Right ventricle myocardium inferior (tissue), 1 donor: ENCODE results near the gene IL3RA. TPM values are rescaled to one million over a fixed set of nuclear protein-coding genes. Genes with fewer than 3 reads are reported as not detected.
"Not testable (repeated sequence)": the region's sequence is repeated elsewhere in the genome, so short reads cannot be mapped to it uniquely, and the experiment has no call there.

ENCODE experiments used
- ATAC-seq: fragments of 200-7000 bp; cut with Tn5 transposase; one replicate; pipeline ENCODE4 v1.9.1; 2020; ENCODE audit warnings: mild to moderate bottlenecking, moderate library complexity
- DNase-seq: peaks from one replicate; pipeline ENCODE4 v3.0.0; 2021; ENCODE audit errors: missing footprints
- intact Hi-C: fragments of 100-400 bp; cut with DNase I; formaldehyde crosslinking; loops from one replicate; pipeline ENCODE4 v1.11.0; 2022
- long read RNA-seq: library from polyadenylated mRNA; unstranded; transcript quantifications from one replicate; pipeline ENCODE4 v2.0.0, GENCODE V29; 2021
- total RNA-seq: library from RNA; stranded (reverse); fragmentation: NEBNext Ultra II Directional; extraction: Animal tissue kit (Norgen Biotek cat#: 25700); gene quantifications from one replicate; pipeline ENCODE4 v1.2.1, GENCODE V29; 2021
- donor health status: DM: no; HTN: yes; CAD: no; lungs with severe emphysema.

IL3RA gene
- total RNA-seq = 8.1 TPM
- long read RNA-seq, partial matches to known transcripts = 0 of 11 reads
- long read RNA-seq, other reads (novel, unspliced or antisense) = 6 of 11 reads

GRCh38 chrX:1336331-1336943 is at the start of gene IL3RA:
Gene IL3RA (plus strand): TSS chrX:1336785. CDS start chrX:1341766, 4,981 bp downstream.
- DNase-seq = peak; percentile 50
- intact Hi-C loops = no loop called here
- peak; percentile 45 for ATAC-seq

DNA sequence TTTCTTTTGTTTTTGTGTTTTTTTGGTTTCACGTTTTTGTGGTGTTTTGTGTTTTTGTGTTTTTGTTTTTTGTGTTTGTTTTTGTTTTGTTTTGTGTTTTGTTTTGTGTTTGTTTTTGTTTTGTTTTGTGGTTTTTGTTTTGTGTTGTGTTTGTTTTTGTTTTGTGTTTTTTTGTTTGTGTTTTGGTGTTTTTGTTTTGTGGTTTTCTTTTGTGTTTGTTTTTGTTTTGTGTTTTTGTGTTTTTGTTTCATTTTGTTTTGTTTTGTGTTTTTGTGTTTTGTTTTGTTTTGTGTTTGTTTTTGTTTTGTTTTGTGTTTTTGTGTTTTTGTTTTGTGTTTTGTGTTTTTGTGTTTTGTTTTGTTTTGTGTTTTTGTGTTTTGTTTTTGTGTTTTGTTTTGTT is 47.0 kb upstream of the IL3RA start:
- DNase-seq (no peak), ATAC-seq (no peak)
- intact Hi-C loops = no loop called here

- intact Hi-C loops = no loop called here
Measured at GRCh38 chrX:1291110-1291740, 45.4 kb upstream of the IL3RA start.

DNA sequence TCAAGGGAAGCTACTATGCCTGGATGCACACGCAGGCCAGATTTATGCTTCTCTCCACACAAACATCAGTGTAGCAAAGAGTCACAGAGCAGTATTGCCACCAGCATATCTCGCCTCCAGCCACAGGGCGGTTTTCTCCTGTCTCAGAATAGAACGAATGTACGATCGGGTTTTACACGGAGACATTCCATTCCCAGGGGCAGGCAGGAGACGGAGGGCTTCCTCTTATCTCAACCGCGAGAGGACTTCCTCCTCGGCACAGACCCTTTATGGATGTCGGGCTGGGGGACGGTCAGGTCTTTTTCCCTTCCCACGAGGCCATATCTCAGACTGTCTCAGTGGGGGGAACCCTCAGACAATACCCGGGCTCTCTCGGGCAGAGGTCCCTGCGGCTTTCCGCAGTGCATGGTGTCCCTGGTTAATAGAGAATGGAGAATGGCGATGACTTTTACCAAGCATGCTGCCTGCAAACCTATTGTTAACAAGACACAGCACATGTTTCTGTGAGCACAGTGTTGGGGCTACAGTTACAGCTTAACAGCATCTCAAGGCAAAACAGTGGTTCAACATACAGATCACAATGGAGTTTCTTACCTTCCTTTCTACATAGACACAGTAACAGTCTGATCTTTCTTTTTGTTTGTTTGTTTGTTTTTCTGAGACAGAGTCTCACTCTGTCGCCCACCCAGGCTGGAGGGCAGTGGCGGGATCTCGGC is 43.9 kb upstream of the IL3RA start:
- no peak for DNase-seq
- no peak for ATAC-seq
- intact Hi-C loops = no loop called here

More at GRCh38 chrX:1291110-1291740, 45.4 kb upstream of the IL3RA start:
- DNase-seq = no peak
- no peak for ATAC-seq

DNA sequence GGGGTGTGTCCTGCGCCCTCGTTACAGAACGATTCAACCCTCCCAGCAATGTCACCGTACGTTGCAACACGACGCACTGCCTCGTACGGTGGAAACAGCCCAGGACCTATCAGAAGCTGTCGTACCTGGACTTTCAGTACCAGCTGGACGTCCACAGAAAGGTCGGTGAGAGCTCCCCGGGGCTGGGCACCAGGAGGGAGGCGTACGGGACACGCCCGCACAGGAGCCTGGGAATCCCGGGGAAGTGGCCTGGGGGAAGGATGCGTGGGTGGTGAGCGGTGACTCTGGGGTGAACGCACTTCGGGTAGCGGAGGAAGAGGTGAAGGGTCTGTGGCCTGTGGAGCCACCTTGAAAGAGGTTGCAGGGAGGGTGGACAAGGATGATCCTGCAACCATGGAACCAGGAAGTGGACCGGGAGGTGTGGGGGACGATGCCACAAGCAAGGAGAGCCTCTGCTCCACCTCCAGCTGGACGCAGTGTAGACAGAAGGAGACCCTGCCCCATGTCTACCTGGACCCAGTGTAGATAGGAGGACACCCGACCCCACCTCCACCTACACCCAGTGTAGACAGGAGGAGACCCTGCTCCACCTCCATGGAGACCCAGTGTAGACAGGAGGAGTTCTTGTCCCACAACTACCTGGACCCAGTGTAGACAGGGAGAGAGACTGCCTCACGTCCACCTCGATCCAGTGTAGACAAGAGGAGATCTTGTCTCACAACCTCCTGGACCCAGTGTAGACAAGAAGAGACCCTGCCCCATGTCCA is 42.1 kb upstream of the IL3RA start:
- intact Hi-C loops = no loop called here
- no peak for DNase-seq
- peak; percentile 42 for ATAC-seq

DNA sequence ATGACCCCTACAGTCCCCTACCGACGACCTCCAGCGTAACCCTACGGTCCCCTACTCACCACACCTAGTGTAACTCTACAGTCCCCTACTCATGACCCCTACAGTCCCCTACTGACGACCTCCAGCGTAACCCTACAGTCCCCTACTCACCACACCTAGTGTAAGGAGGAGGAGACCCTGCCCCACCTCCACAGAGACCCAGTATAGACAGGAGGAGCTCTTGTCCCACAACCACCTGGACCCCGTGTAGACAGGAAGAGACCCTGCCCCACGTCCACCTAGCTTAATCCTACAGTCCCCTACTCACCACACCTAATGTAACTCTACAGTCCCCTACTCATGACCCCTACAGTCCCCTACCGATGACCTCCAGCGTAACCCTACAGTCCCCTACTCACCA is 41.0 kb upstream of the IL3RA start:
- ATAC-seq (no peak), DNase-seq (no peak)
- intact Hi-C loops = no loop called here

DNA sequence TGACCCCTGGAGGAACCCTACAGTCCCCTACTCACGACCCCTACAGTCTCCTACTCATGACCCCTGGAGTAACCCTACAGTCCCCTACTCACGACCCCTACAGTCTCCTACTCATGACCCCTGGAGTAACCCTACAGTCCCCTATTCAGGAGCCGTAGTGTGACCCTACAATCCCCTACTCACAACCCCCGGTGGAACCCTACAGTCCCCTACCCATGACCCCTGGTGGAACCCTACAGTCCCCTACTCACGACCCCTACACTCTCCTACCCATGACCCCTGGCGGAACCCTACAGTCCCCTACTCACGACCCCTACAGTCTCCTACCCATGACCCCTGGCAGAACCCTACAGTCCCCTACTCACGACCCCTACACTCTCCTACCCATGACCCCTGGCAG is 39.0 kb upstream of the IL3RA start:
- ATAC-seq, DNase-seq, intact Hi-C loops: not testable (repeated sequence)

GRCh38 chrX:1300449-1300848 is 36.1 kb upstream of the IL3RA start:
- DNase-seq = no peak
- intact Hi-C loops = no loop called here
- no peak for ATAC-seq

- ATAC-seq = no peak
- intact Hi-C loops = no loop called here
- no peak for DNase-seq
Measured at GRCh38 chrX:1305411-1305810, 31.2 kb upstream of the IL3RA start.

DNA sequence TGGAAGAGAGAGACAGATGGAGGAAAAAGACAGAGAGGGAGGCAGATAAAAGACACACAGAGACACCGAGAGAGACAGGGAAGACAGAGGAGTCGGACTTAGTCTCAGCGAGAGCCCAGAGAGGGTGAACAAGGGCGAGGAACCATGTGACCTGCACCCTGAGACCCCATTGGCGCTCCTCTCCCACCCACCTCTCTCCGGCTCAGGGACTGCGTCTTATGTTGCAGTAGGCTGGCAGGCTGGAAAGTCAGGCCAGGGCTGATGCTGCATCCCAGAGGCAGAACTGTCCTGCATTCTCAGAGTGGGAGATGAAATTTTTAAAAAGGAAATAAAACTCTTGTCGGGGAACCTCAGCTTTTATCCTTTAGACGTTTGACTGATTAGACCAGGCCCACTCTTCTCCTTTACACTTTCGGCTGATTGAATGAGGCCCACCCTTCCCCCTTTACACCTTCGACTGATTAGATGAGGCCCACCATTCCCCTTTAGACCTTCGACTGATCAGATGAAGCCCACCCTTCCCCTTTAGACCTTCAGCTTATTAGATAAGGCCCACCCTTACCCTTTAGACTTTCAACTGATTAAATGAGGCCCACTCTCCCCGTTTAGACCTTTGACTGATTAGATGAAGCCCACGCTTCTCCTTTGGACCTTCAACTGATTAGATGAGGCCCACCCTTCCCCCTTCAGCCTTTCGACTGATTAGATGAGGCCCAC is 29.5 kb upstream of the IL3RA start:
- ATAC-seq = no peak
- no peak for DNase-seq
- intact Hi-C loops = no loop called here

- no peak for DNase-seq
- ATAC-seq = no peak
- intact Hi-C loops = no loop called here
Measured at GRCh38 chrX:1307626-1308340, 28.8 kb upstream of the IL3RA start.

DNA sequence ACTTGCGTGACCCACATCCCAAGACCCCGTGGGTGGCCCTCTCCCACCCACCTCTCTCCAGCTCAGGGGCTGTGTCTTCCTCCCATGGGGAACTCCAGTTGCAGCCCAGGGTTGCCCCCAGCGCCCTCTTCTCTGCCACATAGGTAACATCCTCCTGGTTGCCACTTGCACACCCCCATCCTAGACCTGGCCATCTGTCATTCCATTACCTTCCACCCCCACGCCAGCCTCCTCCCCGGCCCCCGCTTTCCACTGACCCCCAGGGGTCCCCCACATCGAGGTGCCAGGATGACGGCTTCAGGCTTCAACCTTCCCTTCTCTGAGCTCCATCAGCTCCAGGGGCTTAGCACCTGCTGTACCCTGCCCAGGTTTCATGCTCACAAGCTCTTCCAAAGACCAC is 28.1 kb upstream of the IL3RA start:
- ATAC-seq (no peak), DNase-seq (no peak)
- intact Hi-C loops = no loop called here

DNA sequence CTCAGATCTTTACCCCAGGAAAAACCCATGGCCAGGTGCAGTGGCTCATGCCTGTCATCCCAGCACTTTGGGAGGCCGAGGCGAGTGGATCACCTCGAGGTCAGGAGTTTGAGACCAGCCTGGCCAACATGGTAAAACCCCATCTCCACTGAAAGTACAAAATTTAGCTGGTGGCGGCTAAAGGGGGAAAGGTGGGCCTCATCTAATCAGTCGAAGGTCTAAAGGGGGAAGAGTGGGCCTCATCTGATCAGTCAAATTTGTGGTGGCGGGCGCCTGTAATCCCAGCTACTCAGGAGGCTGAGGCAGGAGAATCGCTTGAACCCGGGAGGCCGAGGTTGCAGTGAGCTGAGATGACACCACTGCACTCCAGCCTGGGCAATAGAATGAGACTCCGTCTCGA is 27.7 kb upstream of the IL3RA start:
- DNase-seq, intact Hi-C loops, ATAC-seq: not testable (repeated sequence)

DNA sequence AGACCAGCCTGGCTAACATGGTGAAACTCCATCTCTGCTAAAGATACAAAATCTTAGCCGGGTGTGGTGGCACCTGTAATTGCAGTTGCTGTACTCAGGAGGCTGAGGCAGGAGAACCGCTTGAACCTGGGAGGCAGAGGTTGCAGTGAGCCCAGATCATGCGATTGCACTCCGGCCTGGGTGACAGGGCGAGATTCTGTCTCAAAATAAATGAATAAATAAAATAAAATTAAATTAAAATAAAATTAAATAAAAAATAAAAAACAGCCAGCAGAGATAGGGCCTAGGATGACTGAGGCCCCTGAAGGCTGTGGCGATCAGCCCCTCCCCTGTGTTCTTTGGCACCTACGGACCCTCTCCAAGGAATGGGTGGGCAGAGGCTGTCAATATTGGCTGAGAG is 22.8 kb upstream of the IL3RA start:
- intact Hi-C loops = no loop called here
- no peak for ATAC-seq
- DNase-seq = no peak

GRCh38 chrX:1316527-1316926 is 20.1 kb upstream of the IL3RA start:
- DNase-seq (peak; percentile 88), ATAC-seq (peak; percentile 68)
- intact Hi-C loops = no loop called here

- DNase-seq (peak; percentile 48), ATAC-seq (no peak)
- intact Hi-C loops = no loop called here
Measured at GRCh38 chrX:1321674-1322073, 14.9 kb upstream of the IL3RA start.

GRCh38 chrX:1322393-1322792 is 14.2 kb upstream of the IL3RA start:
- intact Hi-C loops = no loop called here
- DNase-seq = peak; percentile 17
- no peak for ATAC-seq

GRCh38 chrX:1323315-1323714 is 13.3 kb upstream of the IL3RA start:
- intact Hi-C loops = no loop called here
- ATAC-seq (peak; percentile 54), DNase-seq (peak; percentile 77)
